ENCODE results near the gene MACROD2. TPM values are rescaled to one million over a fixed set of nuclear protein-coding genes. Genes with fewer than 3 reads are reported as not detected.

MACROD2 gene
- polyA plus RNA-seq, 1 experiment, result 0.47 TPM

DNA sequence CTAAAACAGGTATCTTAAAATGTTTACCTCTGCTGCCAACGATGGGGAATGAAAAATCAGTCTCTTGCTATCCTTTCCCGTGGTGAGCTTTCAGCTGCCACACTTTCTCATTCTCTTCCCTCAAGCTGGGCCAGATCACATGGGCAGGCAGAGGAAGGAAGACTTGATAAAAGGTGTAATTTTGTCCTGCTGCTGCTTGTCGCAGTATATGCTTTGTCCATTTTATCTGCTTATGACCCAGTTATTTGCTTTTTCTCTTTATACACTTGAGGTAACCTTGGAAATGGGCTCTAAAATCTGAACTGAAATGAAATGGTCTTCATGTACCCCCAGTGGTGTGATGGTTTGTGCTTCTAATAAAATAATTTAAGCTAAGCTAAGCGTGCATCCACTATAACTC, 1038.0 kb downstream of the MACROD2 start:
- POLR2A ChIA-PET, result no interaction called here
- TF ChIP-seq, protein P1, sequence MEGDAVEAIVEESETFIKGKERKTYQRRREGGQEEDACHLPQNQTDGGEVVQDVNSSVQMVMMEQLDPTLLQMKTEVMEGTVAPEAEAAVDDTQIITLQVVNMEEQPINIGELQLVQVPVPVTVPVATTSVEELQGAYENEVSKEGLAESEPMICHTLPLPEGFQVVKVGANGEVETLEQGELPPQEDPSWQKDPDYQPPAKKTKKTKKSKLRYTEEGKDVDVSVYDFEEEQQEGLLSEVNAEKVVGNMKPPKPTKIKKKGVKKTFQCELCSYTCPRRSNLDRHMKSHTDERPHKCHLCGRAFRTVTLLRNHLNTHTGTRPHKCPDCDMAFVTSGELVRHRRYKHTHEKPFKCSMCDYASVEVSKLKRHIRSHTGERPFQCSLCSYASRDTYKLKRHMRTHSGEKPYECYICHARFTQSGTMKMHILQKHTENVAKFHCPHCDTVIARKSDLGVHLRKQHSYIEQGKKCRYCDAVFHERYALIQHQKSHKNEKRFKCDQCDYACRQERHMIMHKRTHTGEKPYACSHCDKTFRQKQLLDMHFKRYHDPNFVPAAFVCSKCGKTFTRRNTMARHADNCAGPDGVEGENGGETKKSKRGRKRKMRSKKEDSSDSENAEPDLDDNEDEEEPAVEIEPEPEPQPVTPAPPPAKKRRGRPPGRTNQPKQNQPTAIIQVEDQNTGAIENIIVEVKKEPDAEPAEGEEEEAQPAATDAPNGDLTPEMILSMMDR (IDR thresholded peaks at IDR 0.05; ENCODE audit: insufficient read depth, low read depth, low read length), result no peak
- CTCF ChIA-PET, result no interaction called here
- no peaks in the 10 kb centered on the region for H3K36me3 ChIP-seq (ENCODE audit: control insufficient read depth, insufficient read depth, low read length)
- H3K4me3 ChIP-seq (ENCODE audit: low read depth, low read length), result no peak overlapping the region
- no peak for DNase-seq (ENCODE audit: low read depth)
- H3K27me3 ChIP-seq (ENCODE audit: control insufficient read depth, insufficient read depth, low read length), result no peaks in the 10 kb centered on the region

GRCh38 chr20:15033891-15034290, 1038.6 kb downstream of the MACROD2 start:
- CTCF ChIA-PET, result no interaction called here

GRCh38 chr20:15036948-15037347, 1041.6 kb downstream of the MACROD2 start:
- no peaks in the 10 kb centered on the region for H3K36me3 ChIP-seq (ENCODE audit: control insufficient read depth, insufficient read depth, low read length)
- H3K4me3 ChIP-seq (ENCODE audit: low read depth, low read length), result no peak overlapping the region
- ChIA-PET CTCF (no interaction called here), POLR2A (no interaction called here)
- DNase-seq (ENCODE audit: low read depth), result no peak
- TF ChIP-seq, protein P1 (IDR thresholded peaks at IDR 0.05; ENCODE audit: insufficient read depth, low read depth, low read length), result no peak
- no peaks in the 10 kb centered on the region for H3K27me3 ChIP-seq (ENCODE audit: control insufficient read depth, insufficient read depth, low read length)

More at GRCh38 chr20:15033891-15034290, 1038.6 kb downstream of the MACROD2 start:
- POLR2A ChIA-PET, result no interaction called here
- Histone ChIP-seq H3K27me3 (ENCODE audit: control insufficient read depth, insufficient read depth, low read length) (no peaks in the 10 kb centered on the region), H3K4me3 (ENCODE audit: low read depth, low read length) (no peak overlapping the region), H3K36me3 (ENCODE audit: control insufficient read depth, insufficient read depth, low read length) (no peaks in the 10 kb centered on the region)
- TF ChIP-seq, protein P1 (IDR thresholded peaks at IDR 0.05; ENCODE audit: insufficient read depth, low read depth, low read length), result no peak
- no peak for DNase-seq (ENCODE audit: low read depth)

- H3K4me3 ChIP-seq (ENCODE audit: low read depth, low read length), result no peak overlapping the region
- H3K36me3 ChIP-seq (ENCODE audit: control insufficient read depth, insufficient read depth, low read length), result no peaks in the 10 kb centered on the region
- no peaks in the 10 kb centered on the region for H3K27me3 ChIP-seq (ENCODE audit: control insufficient read depth, insufficient read depth, low read length)
- CTCF ChIA-PET, result interaction anchor here (0.6 to 0.8 kb wide), 2 partner anchors 13 to 17 kb away, joined by 3 read pairs; no protein-coding TSS in a partner anchor
- TF ChIP-seq, protein P1 (IDR thresholded peaks at IDR 0.05; ENCODE audit: insufficient read depth, low read depth, low read length), result no peak
- no peak for DNase-seq (ENCODE audit: low read depth)
- POLR2A ChIA-PET, result no interaction called here
These were observed 1043.9 kb downstream of the MACROD2 start for GRCh38 chr20:15039088-15039752.

GRCh38 chr20:15042723-15043122, 1047.4 kb downstream of the MACROD2 start:
- Histone ChIP-seq H3K36me3 (ENCODE audit: control insufficient read depth, insufficient read depth, low read length) (no peaks in the 10 kb centered on the region), H3K4me3 (ENCODE audit: low read depth, low read length) (no peak overlapping the region), H3K27me3 (ENCODE audit: control insufficient read depth, insufficient read depth, low read length) (no peaks in the 10 kb centered on the region)
- TF ChIP-seq, protein P1 (IDR thresholded peaks at IDR 0.05; ENCODE audit: insufficient read depth, low read depth, low read length), result no peak
- ChIA-PET POLR2A (no interaction called here), CTCF (interaction anchor here (1.3 kb wide), 1 partner anchor 705 kb away, joined by 4 read pairs; the partner anchor contains the start of gene FLRT3)
- DNase-seq (ENCODE audit: low read depth), result no peak

Data from BJ (cell line).